ENCODE data around the gene SCD5. TPM values are rescaled to one million over a fixed set of nuclear protein-coding genes. Genes with fewer than 3 reads are reported as not detected.
A peak's percentile ranks its signal among the peaks of the same experiment; 100 is the strongest.

SCD5 gene
- total RNA-seq, 1 donor from 2014 or later: 36.9 TPM

DNA sequence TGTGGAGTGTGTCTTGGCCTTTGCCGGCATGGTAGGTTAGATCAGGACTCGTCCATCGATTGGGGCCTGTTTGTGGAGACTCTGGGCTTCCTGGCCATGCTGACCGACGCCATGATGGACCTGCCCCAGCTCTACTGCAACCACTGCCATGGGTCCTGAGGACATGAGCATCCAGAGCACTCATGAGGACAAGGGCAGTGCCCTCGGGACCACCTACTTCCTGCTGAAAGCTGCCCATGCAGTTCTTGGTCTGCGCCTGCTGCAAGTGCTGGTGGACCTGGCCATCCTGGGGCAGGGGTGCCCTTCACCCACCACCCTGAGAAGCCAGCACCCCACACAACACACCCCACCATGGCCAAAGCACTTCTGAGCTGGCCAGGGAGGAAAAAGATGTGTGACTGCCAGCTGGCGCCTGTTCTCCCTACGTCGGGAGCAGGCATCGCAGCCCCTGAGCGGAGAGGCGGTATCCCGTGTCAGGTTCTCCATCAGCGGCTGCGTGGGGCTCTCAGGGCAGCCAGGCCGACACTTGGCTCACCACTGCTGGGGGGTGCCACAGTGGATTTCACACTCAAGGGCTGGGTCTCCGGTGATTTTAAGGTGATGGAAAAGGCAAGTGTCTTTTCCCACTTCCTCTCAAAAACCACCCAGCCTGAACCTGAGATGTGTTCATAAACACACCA, 106.4 kb downstream of the SCD5 start:
- Mint-ChIP-seq H3K4me1 (peaks cover 12% of the 10 kb centered on the region), H3K9me3 (no peaks in the 10 kb centered on the region), H3K27ac (no peak overlapping the region), H3K4me3 (no peak overlapping the region), H3K27me3 (ENCODE audit: insufficient read depth, low read depth) (no peaks in the 10 kb centered on the region), H3K36me3 (peaks cover 4% of the 10 kb centered on the region)
- DNase-seq (ENCODE audit: low spot score): no peak
- TF ChIP-seq EZH2phosphoT487 (IDR thresholded peaks at IDR 0.05) (no peak), CTCF (IDR thresholded peaks at IDR 0.05) (no peak), EZH2 (IDR thresholded peaks at IDR 0.05) (no peak)
- Histone ChIP-seq H2AFZ (replicated peaks) (no peak overlapping the region), H3K9ac (no peak overlapping the region), H4K20me1 (ENCODE audit: low read depth) (no peaks in the 10 kb centered on the region), H3K27ac (no peak overlapping the region), H3K4me2 (no peak overlapping the region), H3K4me3 (no peak overlapping the region), H3F3A (ENCODE audit: low read depth) (no peaks in the 10 kb centered on the region), H3K36me3 (no peaks in the 10 kb centered on the region), H3K4me1 (no peaks in the 10 kb centered on the region), H3K27me3 (no peaks in the 10 kb centered on the region), H3K79me2 (ENCODE audit: low read depth) (no peaks in the 10 kb centered on the region), H3K9me3 (ENCODE audit: low read depth) (no peaks in the 10 kb centered on the region)

DNA sequence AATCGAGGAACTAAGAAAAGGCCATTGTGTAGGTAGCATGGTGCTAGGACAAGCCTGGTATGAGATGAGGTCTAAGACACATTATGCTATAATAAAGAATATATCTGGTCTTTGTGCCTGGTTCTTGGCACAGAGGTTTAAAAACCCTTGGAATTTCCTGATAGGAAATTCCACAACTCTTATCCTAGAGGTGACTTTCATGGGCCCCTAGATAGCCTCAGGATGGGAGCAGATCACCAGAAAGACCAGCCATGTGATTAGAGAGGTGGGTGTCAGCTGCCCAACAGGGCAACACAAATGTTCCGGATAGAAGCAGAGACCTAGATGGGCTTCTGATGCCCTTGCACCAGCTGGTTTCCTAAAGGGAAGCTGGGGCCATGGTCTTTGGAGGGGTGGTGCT, 107.2 kb downstream of the SCD5 start:
- Histone ChIP-seq H3F3A (ENCODE audit: low read depth) (no peaks in the 10 kb centered on the region), H4K20me1 (ENCODE audit: low read depth) (no peaks in the 10 kb centered on the region), H3K9ac (no peak overlapping the region), H3K9me3 (ENCODE audit: low read depth) (no peaks in the 10 kb centered on the region), H3K27ac (no peak overlapping the region), H3K4me2 (no peak overlapping the region), H3K4me3 (no peak overlapping the region), H3K36me3 (no peaks in the 10 kb centered on the region), H3K79me2 (ENCODE audit: low read depth) (no peaks in the 10 kb centered on the region), H2AFZ (replicated peaks) (no peak overlapping the region), H3K27me3 (no peaks in the 10 kb centered on the region), H3K4me1 (no peaks in the 10 kb centered on the region)
- H3K36me3 Mint-ChIP-seq: peaks cover 4% of the 10 kb centered on the region
- no peaks in the 10 kb centered on the region for H3K9me3 Mint-ChIP-seq
- peaks cover 6% of the 10 kb centered on the region for H3K4me1 Mint-ChIP-seq
- H3K27ac Mint-ChIP-seq: no peak overlapping the region
- DNase-seq (ENCODE audit: low spot score): no peak
- no peak overlapping the region for H3K4me3 Mint-ChIP-seq
- H3K27me3 Mint-ChIP-seq (ENCODE audit: insufficient read depth, low read depth): no peaks in the 10 kb centered on the region
- no peak for TF ChIP-seq EZH2phosphoT487 (IDR thresholded peaks at IDR 0.05)
- no peak for TF ChIP-seq EZH2 (IDR thresholded peaks at IDR 0.05)

DNA sequence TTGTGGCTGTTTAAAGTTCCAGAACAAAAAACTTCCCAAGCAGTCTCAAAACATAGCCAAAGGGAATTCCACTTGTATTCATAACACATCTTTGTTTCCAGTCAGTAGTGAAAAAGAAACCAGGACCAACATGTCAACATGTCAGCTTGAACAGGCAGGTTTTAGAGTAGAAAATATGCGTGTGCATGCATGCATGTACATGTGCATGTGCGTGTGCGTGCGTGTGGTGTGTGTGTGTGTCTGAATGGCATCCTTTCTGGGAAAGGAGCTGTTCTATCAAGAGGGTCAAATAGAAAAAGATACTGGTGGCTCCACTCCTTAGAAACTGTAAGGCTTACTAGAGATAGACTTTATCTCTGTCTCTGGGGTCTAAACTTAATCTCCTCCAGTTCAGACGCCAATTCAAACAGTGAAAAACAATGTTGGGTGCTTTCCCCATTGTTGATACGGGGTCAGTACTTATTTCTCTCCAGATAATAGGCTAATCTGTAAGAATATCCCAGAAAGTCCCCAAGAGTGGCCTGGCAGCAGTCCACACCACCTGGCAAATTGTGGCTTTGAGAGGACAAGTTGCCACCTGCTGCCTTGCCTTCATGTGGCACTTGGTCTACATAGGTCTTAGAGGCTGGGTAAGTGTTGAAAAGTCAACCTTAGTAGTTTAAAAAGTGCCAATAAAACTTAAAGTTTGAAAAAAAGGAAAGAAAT, 110.4 kb downstream of the SCD5 start:
- no peaks in the 10 kb centered on the region for H4K20me1 ChIP-seq (ENCODE audit: low read depth)
- Mint-ChIP-seq H3K27ac (no peak overlapping the region), H3K4me3 (no peak overlapping the region), H3K4me1 (no peaks in the 10 kb centered on the region), H3K9me3 (no peaks in the 10 kb centered on the region), H3K27me3 (ENCODE audit: insufficient read depth, low read depth) (peaks cover 2% of the 10 kb centered on the region), H3K36me3 (peaks cover 12% of the 10 kb centered on the region)
- no peaks in the 10 kb centered on the region for H3K4me1 ChIP-seq
- H3K4me2 ChIP-seq: peak overlapping the region; percentile 29
- no peak overlapping the region for H3K9ac ChIP-seq
- no peaks in the 10 kb centered on the region for H3K36me3 ChIP-seq
- TF ChIP-seq EZH2 (IDR thresholded peaks at IDR 0.05) (no peak), CTCF (IDR thresholded peaks at IDR 0.05) (no peak), EZH2phosphoT487 (IDR thresholded peaks at IDR 0.05) (no peak)
- H3K4me3 ChIP-seq: no peak overlapping the region
- no peaks in the 10 kb centered on the region for H3K27me3 ChIP-seq
- H2AFZ ChIP-seq (replicated peaks): no peak overlapping the region
- no peaks in the 10 kb centered on the region for H3F3A ChIP-seq (ENCODE audit: low read depth)
- H3K79me2 ChIP-seq (ENCODE audit: low read depth): no peaks in the 10 kb centered on the region
- H3K27ac ChIP-seq: no peak overlapping the region
- DNase-seq (ENCODE audit: low spot score): no peak
- no peaks in the 10 kb centered on the region for H3K9me3 ChIP-seq (ENCODE audit: low read depth)

DNA sequence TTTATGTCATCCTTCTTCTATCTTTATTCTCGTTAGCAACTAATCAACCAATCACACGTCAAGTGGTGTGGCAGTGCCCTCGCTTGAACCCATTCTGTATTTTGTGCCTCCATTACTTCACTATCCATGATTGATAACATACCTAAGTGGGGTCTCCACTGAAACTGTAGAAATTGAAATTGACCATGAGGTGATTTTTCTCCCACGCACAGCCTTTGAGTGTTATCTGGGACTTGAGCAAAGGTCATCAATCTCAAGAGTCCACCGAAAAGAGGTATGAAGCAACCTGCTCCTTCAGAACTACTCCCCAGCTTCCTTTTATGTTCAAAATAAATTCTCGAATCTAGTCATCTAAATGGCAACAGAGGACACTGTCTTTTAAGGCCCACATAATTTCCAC, 111.1 kb downstream of the SCD5 start:
- H3K27ac Mint-ChIP-seq: no peak overlapping the region
- no peak overlapping the region for H3K9ac ChIP-seq

More for the DNA sequence above, 111.1 kb downstream of the SCD5 start:
- Histone ChIP-seq H3K4me2 (no peak overlapping the region), H4K20me1 (ENCODE audit: low read depth) (no peaks in the 10 kb centered on the region), H3K79me2 (ENCODE audit: low read depth) (no peaks in the 10 kb centered on the region), H3K9me3 (ENCODE audit: low read depth) (no peaks in the 10 kb centered on the region), H3K27me3 (no peaks in the 10 kb centered on the region), H3K4me1 (no peaks in the 10 kb centered on the region), H3K4me3 (no peak overlapping the region), H3K36me3 (no peaks in the 10 kb centered on the region), H3K27ac (no peak overlapping the region), H3F3A (ENCODE audit: low read depth) (no peaks in the 10 kb centered on the region), H2AFZ (replicated peaks) (no peak overlapping the region)
- H3K4me3 Mint-ChIP-seq: no peak overlapping the region
- no peaks in the 10 kb centered on the region for H3K4me1 Mint-ChIP-seq
- no peaks in the 10 kb centered on the region for H3K9me3 Mint-ChIP-seq
- H3K27me3 Mint-ChIP-seq (ENCODE audit: insufficient read depth, low read depth): peaks cover 2% of the 10 kb centered on the region
- no peak for TF ChIP-seq EZH2 (IDR thresholded peaks at IDR 0.05)
- no peak for TF ChIP-seq CTCF (IDR thresholded peaks at IDR 0.05)
- no peak for TF ChIP-seq EZH2phosphoT487 (IDR thresholded peaks at IDR 0.05)
- peaks cover 10% of the 10 kb centered on the region for H3K36me3 Mint-ChIP-seq
- no peak for DNase-seq (ENCODE audit: low spot score)
